ENCODE results near the gene TIPIN.

- no peak for TF ChIP-seq CTCF (IDR thresholded peaks at IDR 0.05)
- TF ChIP-seq EP300 (IDR thresholded peaks at IDR 0.05), result no peak
- TF ChIP-seq POLR2A (IDR thresholded peaks at IDR 0.05), result no peak
These were observed 38.4 kb upstream of the TIPIN start for GRCh38 chr15:66394915-66395314.
